IMR-90 (cell line): ENCODE data around the gene TXLNA.

Source experiments
- BHLHE40 ChIP-seq: fragments of 150-350 bp; IDR thresholded peaks from 2 replicates; pipeline ENCODE4 v1.6.1; 2016; ENCODE audit warnings: mild to moderate bottlenecking, low read depth, low read length
- CEBPB ChIP-seq: IDR thresholded peaks from 2 replicates; pipeline ENCODE4 v1.6.1; 2012; ENCODE audit warnings: low read depth, low read length, improper control_type of control experiment
- CTCF ChIP-seq: conservative IDR thresholded peaks from 2 replicates; pipeline ENCODE4 v1.5.1; 2012; ENCODE audit warnings: mild to moderate bottlenecking, low read depth, low read length, improper control_type of control experiment
- POLR2A ChIP-seq: IDR thresholded peaks from 2 replicates; pipeline ENCODE4 v1.6.1; 2012; ENCODE audit warnings: mild to moderate bottlenecking, low read depth, low read length
- RAD21 ChIP-seq: IDR thresholded peaks from 2 replicates; pipeline ENCODE4 v1.6.1; 2012; ENCODE audit warnings: low read length, improper control_type of control experiment
- RFX5 ChIP-seq: IDR thresholded peaks from 2 replicates; pipeline ENCODE4 v1.8.0; 2012; ENCODE audit warnings: low read depth, mild to moderate bottlenecking, low read length, moderate library complexity
- SMC3 ChIP-seq: fragments of 150-350 bp; IDR thresholded peaks from 2 replicates; pipeline ENCODE4 v1.6.1; 2016; ENCODE audit warnings: low read depth, mild to moderate bottlenecking, antibody characterized with exemption, low read length, moderate library complexity
- USF2 ChIP-seq: fragments of 150-350 bp; IDR thresholded peaks from 2 replicates; pipeline ENCODE4 v1.6.1; 2017; ENCODE audit warnings: mild to moderate bottlenecking, antibody characterized with exemption, low read length, low read depth

DNA sequence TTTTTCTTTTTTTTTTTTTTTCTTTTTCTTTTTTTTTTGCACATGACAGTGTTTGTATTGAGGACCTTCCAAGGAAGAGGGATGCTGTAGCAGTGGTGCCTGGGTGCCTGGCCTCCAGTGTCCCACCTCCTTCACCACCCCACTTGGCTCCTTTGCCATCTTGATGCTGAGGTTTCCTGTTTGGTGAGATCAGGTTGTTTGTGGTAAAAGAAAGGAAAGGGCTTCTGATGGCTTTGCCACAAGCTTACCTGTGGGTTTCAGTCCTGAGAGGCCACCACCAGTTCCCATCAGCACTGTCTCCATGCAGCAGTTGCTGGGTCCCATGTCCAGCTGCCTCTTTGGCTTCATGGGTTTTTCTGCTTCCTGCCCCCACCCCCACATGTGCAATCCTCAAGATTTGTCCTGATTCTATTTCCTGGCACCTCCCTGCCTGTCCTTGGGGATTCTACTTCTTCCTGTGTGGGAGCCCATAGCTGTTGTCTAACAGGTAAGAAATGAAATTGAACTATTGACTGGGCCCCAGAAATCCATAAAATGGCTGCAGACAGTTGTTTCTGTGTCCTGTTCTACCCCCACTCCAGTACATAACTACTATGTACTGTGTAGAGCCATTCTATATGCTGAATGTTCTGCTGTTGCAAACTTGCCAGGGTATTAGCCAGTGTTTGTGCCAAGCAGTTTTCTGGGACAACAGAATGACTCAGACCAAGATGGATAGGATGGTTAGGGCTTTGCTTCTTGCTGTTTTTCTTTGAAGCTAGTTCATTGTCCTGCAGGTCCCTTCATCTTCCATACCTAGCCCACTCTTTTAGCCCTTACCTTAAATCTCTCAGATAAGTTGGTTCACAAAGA lies 16.7 kb downstream of the TXLNA start:
- no peak for TF ChIP-seq CTCF
- no peak for TF ChIP-seq RFX5
- TF ChIP-seq POLR2A: no peak
- no peak for TF ChIP-seq USF2
- no peak for TF ChIP-seq BHLHE40
- no peak for TF ChIP-seq CEBPB
- TF ChIP-seq RAD21: no peak
- TF ChIP-seq SMC3: no peak
